ENCODE data around the gene SCUBE3. TPM values are rescaled to one million over a fixed set of nuclear protein-coding genes. Genes with fewer than 3 reads are reported as not detected.

Gene SCUBE3
- total and polyA plus RNA-seq, 2 of the 13 experiments (the other 11 are each of a cell fraction or from before 2014, with no cell fraction given), result not detected

- peak; percentile 82; the same call in 1 of the 2 replicates for TF ChIP-seq ZNF264 (CRISPR knock-in tag; IDR thresholded peaks at IDR 0.05)
- peak; percentile 76; the same call in 1 of the 2 replicates for TF ChIP-seq ZKSCAN8 (CRISPR knock-in tag; IDR thresholded peaks at IDR 0.05; ENCODE audit: borderline replicate concordance)
- TF ChIP-seq SNAPC2 (CRISPR knock-in tag; IDR thresholded peaks at IDR 0.05), result no peak
- peak; percentile 68 for TF ChIP-seq RBFOX2 (IDR thresholded peaks at IDR 0.05; ENCODE audit: low read depth, low read length)
- TF ChIP-seq IKZF4 (CRISPR knock-in tag; IDR thresholded peaks at IDR 0.05; ENCODE audit: borderline replicate concordance, low read depth, not compliant biosample characterization), result peak; percentile 61
- TF ChIP-seq SP2 (CRISPR knock-in tag; IDR thresholded peaks at IDR 0.05), result 0 out of 2 replicates have a peak, but pooled peaks have one; percentile 43
- TF ChIP-seq ZNF121 (CRISPR knock-in tag; IDR thresholded peaks at IDR 0.05), result peak; percentile 4; the same call in 1 of the 2 replicates
- TF ChIP-seq ZFY (CRISPR knock-in tag; IDR thresholded peaks at IDR 0.05), result peak; percentile 78
- no peak for TF ChIP-seq HNRNPH1 (optimal IDR thresholded peaks at IDR 0.05; ENCODE audit: low read depth, low read length)
- peak; percentile 54; the same call in 1 of the 2 replicates for TF ChIP-seq ELF4 (CRISPR knock-in tag; IDR thresholded peaks at IDR 0.05; ENCODE audit: borderline replicate concordance)
- TF ChIP-seq SMAD1 (CRISPR knock-in tag; IDR thresholded peaks at IDR 0.05; ENCODE audit: borderline replicate concordance, low read depth), result peak; percentile 89; the same call in 1 of the 2 replicates
- peak; percentile 77 for TF ChIP-seq TFDP2 (CRISPR knock-in tag; IDR thresholded peaks at IDR 0.05)
- 0 out of 2 replicates have a peak, but pooled peaks have one; percentile 54 for TF ChIP-seq CAMTA2 (CRISPR knock-in tag; IDR thresholded peaks at IDR 0.05; ENCODE audit: borderline replicate concordance)
- no peak; the same call in 1 of the 2 replicates for TF ChIP-seq ZNF766 (CRISPR knock-in tag; IDR thresholded peaks at IDR 0.05; ENCODE audit: borderline replicate concordance)
- TF ChIP-seq SP1 (IDR thresholded peaks at IDR 0.05), result no peak
- TF ChIP-seq SP1 (CRISPR knock-in tag; IDR thresholded peaks at IDR 0.05), result peak; percentile 75
- TF ChIP-seq ZNF343 (CRISPR knock-in tag; IDR thresholded peaks at IDR 0.05), result peak; percentile 56; the same call in 1 of the 2 replicates
- TF ChIP-seq NR2F6 (IDR thresholded peaks at IDR 0.05), result no peak
- TF ChIP-seq NR2F6 (CRISPR knock-in tag; IDR thresholded peaks at IDR 0.05), result peak; percentile 56
- 0 out of 2 replicates have a peak, but pooled peaks have one; percentile 12 for TF ChIP-seq NR2F2 (IDR thresholded peaks at IDR 0.05; ENCODE audit: borderline replicate concordance, low read depth)
- no peak for TF ChIP-seq TCF12 (IDR thresholded peaks at IDR 0.05)
- TF ChIP-seq TCF12 (CRISPR knock-in tag; IDR thresholded peaks at IDR 0.05), result peak; percentile 75; the same call in 1 of the 2 replicates
- no peak for TF ChIP-seq PCBP1 (IDR thresholded peaks at IDR 0.05; ENCODE audit: borderline replicate concordance, low read depth, low read length)
- no peak; the same call in 1 of the 2 replicates for TF ChIP-seq SNAPC5 (CRISPR knock-in tag; IDR thresholded peaks at IDR 0.05; ENCODE audit: borderline replicate concordance)
- no peak for TF ChIP-seq SOX13 (IDR thresholded peaks at IDR 0.05)
- TF ChIP-seq SOX13 (CRISPR knock-in tag; conservative IDR thresholded peaks at IDR 0.05 in 1 of 2, IDR thresholded peaks at IDR 0.05 in 1 of 2), result peak in 1 of 2 experiments; percentile 60; a peak in 2 of 4 replicates
- TF ChIP-seq ZNF12 (CRISPR knock-in tag; IDR thresholded peaks at IDR 0.05), result peak; percentile 85; the same call in 1 of the 2 replicates
These were observed 84.1 kb downstream of the SCUBE3 start, which contains the start of gene DEF6 (continued) for GRCh38 chr6:35297601-35298481.
